DOHH2 (cell line): Measurements from ENCODE around the gene SNW1.
A peak's percentile ranks its signal among the peaks of the same experiment; 100 is the strongest.

Source experiments
- CTCF ChIP-seq: fragments of 200-600 bp; sonication (generic); IDR thresholded peaks from one replicate; pipeline ENCODE4 v1.5.1; 2014; ENCODE audit warnings: antibody characterized with exemption, mild to moderate bottlenecking, low read depth, low read length; ENCODE audit not compliant: poor library complexity, severe bottlenecking
- EZH2phosphoT487 ChIP-seq: fragments of 200-600 bp; sonication (generic); IDR thresholded peaks from 2 replicates; pipeline ENCODE4 v1.6.1; 2017; ENCODE audit warnings: borderline replicate concordance, mild to moderate bottlenecking, antibody characterized with exemption, low read length, moderate library complexity, mixed read lengths

GRCh38 chr14:77761205-77761931 lies 412 bp upstream of the SNW1 start:
- TF ChIP-seq CTCF: peak; percentile 51
- TF ChIP-seq EZH2phosphoT487: no peak
